ENCODE data around the gene JAKMIP2. TPM values are rescaled to one million over a fixed set of nuclear protein-coding genes. Genes with fewer than 3 reads are reported as not detected.

JAKMIP2 gene
- total RNA-seq, 1 experiment from 2014 or later, result not detected

DNA sequence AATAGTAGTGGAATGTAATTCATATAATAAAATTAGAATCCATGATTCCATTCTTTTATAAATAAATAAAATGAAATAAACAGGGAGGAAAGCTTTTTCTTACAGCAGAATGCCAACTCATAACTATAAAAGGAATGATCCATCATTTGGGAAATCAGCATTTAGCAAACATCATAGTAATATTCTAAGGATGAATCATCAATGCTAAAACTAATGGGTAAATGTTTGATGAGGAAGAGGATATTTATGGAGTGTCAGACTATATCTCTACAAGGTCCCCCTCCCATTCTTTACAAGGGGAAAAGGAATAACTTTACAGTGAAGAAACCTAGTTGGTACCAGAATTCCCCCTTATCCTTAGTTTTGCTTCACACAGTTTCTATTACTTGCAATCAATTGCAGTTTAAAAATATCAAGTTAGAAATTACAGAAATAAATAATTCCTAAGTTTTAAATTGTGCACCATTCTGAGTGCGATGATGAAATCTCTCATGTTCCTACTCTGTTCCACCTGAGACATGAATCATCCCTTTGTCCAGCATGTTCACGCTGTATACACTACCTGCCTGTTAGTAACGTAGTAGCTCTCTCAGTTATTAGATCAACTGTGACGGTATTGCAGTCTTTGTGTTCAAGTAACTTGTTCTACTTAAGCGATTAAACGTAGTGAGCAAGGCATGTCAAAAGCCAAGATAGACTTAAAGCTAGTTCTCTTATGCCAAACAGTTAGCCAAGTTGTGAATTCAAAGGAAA lies 14.2 kb upstream of the JAKMIP2 start:
- in situ Hi-C loops (cut with HindIII; ENCODE audit: low sequenced_read_pairs), result no loop called here
- no peak for DNase-seq (ENCODE audit: low spot score)

DNA sequence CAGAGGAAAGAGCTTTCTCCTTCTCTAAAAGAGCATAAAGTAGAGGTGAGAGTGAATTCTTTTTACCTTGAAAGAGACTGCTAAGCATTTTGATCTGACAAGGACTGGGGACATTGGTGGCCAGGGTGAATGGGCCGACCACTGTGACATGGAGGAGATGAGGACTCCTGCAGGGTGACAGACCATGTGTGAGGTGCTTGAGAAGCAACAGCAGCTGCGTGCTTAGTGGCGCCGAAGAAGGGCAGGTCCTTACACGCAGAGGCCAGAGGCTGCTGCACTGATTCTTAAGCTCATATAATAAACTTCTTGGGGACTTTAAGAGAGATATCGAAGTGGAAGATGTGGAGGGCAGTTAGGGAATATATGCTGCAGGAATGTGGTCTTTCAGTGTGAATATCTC lies 8.7 kb upstream of the JAKMIP2 start:
- in situ Hi-C loops (cut with HindIII; ENCODE audit: low sequenced_read_pairs), result no loop called here
- DNase-seq (ENCODE audit: low spot score), result no peak

DNA sequence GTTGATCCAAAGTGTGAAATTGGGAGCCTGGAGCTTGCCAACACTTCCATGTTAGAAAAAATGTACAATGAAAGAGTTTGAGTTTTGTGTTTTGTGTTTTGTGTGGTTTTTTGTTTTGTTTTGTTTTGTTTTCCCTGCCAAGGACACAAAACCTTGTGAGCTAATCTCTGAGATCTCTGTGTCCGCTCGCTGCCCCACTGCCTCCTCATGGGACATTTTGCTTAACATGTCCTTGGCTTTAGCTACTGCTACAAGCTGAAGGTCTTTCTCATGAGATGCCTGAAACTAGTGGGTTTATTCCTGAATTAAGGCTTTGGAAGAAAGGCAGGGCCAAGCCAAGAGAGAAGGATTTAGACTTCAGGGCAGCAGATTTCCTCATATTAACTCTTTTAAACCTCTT lies 7.3 kb upstream of the JAKMIP2 start:
- DNase-seq (ENCODE audit: low spot score), result no peak
- in situ Hi-C loops (cut with HindIII; ENCODE audit: low sequenced_read_pairs), result no loop called here

DNA sequence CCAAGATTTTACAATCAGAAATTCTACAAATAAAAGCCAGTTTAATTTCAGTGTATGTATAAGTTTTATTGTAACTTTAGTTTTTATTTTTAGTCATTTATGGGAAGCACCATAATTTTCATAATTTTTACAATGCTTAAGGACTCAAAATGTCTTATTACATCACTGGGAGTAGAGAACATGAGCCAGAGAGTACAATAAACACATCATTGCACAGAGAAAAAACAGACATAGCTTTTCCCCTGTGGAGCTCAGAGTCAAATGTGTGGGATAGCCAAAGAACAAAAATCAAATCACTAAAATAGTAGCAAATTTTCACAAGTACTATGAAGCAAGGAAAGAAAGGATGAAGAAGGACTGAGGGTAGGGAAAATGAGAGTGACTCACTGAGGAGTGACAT lies 5.5 kb upstream of the JAKMIP2 start:
- no peak for DNase-seq (ENCODE audit: low spot score)
- in situ Hi-C loops (cut with HindIII; ENCODE audit: low sequenced_read_pairs), result no loop called here

DNA sequence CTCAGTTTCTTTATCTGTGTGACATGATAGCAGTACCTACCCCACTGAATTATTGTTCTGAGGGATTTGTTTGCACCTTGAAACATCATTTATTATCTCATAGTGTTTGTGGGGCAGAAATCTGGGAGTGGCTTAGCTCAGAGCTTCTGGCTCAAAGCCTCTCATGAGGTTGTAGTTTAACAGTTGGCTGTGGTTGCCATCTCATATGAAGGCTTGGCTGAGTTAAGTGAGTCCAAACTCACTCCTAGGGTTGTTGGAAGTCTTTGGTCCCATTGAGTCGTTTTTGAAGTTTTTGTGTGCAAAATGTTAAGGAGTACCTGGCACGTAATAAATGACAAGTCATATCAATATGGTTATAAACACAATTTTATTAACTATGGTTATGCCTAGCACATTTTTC lies 3.6 kb upstream of the JAKMIP2 start:
- in situ Hi-C loops (cut with HindIII; ENCODE audit: low sequenced_read_pairs), result no loop called here
- DNase-seq (ENCODE audit: low spot score), result no peak

DNA sequence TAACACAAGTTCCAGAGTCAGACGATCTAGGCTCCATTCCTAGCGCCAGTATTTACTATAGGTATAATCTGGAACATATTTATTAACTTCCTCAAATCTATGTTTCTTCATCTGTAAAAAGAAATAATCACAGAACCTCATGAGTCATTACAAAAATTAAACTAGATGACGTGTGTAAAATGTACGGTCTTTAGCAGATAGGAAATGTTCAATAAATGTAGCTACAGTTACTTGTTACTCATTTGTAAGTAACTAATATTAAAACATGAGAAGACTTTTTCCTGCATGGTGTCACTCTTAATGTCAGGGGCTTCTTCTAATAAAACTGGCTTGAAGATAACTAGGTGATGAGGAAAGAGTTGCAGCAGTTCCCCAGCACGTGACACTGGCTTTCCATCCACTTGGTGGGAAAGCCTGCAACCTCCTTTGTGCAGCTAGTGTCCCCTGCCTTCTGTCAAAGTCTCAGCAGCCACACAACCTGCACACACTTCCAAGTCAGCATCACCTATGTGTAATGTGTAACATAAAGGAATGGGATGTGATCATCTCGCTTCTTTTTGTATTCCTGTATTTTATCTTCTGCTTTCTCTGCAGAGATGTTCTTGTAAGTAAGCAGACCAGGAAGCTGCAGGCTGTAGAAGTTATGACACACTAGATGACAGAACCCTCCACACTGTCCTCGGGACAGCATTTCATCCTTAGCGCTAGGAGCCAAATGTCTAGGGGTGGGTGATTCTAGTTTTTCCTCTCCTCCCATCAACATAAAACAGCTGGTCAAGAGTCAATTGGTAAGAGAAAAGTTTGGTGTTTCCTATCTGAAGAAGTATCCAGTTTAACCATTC lies 1.8 kb upstream of the JAKMIP2 start:
- in situ Hi-C loops (cut with HindIII; ENCODE audit: low sequenced_read_pairs), result no loop called here

DNA sequence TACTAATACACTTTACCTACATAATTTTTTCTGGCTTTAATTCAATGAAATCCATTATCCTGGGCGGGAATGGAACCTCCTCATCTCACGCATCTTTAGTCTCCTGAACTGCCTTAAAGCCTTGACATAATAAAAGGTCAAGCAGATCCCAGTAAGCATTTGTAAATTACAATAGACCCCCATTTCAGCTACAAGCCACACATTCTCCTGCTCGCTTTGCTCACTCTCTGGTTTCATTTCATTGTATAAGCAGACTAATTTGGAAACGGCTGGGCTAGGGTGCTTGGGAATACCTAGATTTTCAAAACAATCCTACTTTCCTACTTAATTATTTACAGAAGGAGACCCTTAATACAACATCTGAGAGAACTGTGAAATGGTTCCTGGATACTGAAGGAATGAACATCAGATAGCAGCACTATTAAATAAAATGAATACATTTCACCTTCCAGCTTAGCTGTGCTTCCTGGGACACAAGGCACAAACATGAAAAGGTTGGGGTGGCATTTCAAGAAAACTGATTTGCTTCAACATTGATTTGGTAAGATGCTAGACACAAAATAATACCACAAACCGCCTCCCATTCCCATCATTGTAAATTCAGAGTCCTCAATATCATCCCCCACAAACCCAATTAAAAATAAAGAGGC lies 1.5 kb downstream of the JAKMIP2 start:
- in situ Hi-C loops (cut with HindIII; ENCODE audit: low sequenced_read_pairs), result no loop called here

More for the DNA sequence above, 1.8 kb upstream of the JAKMIP2 start:
- DNase-seq (ENCODE audit: low spot score), result no peak

DNA sequence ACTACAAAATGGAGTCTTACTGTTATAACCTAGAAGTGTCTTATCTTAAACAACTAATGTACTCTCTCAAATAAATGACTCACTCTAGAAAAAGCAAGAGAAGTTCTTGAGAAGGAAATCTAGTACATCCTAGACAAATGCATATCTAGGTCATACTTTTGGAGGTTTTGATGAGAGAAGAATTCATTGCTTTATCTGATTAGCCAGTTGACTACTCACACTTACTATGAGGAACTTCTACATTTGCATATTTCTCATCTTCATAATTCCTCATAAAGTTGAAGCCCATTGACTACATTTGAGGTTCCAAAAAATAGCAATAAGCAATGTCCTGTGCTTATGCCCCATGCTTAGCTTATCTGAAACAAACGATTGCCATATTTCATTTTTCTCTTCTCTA lies 2.8 kb downstream of the JAKMIP2 start:
- DNase-seq (ENCODE audit: low spot score), result peak; percentile 47
- in situ Hi-C loops (cut with HindIII; ENCODE audit: low sequenced_read_pairs), result no loop called here

More for the DNA sequence above, 1.5 kb downstream of the JAKMIP2 start:
- DNase-seq (ENCODE audit: low spot score), result peak; percentile 64

DNA sequence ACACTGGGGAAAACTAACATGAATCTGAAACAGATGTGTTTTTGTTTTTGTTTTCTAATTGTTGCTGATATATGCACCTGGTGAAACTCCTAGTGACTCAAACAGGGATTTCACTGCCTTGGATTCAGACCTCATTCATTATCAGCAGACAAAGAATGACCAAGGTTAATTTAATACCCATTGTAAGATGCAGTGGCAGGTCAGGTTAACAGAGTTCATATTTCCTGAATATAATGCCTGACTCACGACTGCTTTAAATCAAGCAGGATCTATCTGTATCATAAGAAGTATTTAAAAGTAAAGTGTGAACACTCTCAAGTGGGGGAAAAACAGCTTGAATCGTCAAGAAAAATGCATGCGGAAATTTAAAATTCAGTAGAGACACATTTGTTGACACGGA lies 5.5 kb downstream of the JAKMIP2 start:
- DNase-seq (ENCODE audit: low spot score), result no peak
- in situ Hi-C loops (cut with HindIII; ENCODE audit: low sequenced_read_pairs), result no loop called here

DNA sequence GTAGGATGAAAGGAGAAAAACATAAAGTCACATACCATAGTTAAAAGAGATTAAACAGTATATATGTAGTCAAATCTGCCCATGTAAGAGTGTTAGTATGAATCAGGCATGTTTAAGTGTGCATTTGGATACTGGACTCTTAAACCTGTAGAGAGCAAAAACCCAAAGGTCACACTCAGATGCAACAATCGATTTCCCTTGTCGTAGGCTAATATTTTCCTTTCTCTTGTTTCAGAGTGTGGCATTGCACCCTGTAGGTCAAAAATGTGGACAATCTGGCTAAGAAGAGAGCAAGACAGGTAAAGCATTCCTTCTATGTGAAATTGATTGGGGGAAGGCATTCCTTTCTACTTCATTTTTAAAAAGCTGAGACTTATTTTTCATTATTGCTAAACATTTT lies 8.9 kb downstream of the JAKMIP2 start:
- in situ Hi-C loops (cut with HindIII; ENCODE audit: low sequenced_read_pairs), result no loop called here

DNA sequence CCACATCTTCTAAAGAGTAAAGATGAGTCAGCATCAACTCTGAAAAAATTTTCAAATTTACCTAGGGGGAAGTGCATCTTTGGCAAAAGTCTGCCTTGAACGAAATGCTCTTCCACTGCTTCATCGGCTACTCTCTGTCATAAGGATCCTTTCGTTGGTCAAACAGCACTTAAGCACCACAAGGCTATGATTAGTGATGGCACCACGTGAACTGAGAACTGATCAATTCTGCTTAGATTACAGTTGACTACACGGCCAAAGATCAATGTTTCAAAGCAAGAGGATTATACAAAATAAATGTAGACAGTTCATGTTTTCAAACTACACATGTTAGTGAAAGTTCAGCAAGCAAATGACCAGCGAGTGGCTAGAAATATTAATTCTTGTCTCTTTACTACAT lies 9.4 kb downstream of the JAKMIP2 start:
- in situ Hi-C loops (cut with HindIII; ENCODE audit: low sequenced_read_pairs), result no loop called here
- DNase-seq (ENCODE audit: low spot score), result no peak

More for the DNA sequence above, 8.9 kb downstream of the JAKMIP2 start:
- no peak for DNase-seq (ENCODE audit: low spot score)

DNA sequence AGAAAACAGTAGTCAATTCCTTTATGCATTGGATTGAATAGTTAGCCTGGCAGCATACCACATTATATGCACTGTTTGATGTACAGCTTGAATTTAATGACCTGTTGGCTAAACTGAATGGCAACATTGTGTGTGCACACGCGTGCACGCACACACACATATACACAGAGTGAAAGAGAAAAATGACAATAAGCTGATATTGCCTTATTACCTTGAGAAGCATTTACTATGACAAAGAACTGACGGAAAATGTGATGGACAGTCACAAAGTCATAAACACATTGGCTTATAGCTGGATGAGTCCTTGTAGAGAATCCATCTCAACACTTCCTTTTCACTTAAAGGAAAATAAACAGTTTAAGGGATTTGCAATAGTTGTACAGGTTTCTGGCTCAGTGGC lies 15.5 kb downstream of the JAKMIP2 start:
- in situ Hi-C loops (cut with HindIII; ENCODE audit: low sequenced_read_pairs), result no loop called here

DNA sequence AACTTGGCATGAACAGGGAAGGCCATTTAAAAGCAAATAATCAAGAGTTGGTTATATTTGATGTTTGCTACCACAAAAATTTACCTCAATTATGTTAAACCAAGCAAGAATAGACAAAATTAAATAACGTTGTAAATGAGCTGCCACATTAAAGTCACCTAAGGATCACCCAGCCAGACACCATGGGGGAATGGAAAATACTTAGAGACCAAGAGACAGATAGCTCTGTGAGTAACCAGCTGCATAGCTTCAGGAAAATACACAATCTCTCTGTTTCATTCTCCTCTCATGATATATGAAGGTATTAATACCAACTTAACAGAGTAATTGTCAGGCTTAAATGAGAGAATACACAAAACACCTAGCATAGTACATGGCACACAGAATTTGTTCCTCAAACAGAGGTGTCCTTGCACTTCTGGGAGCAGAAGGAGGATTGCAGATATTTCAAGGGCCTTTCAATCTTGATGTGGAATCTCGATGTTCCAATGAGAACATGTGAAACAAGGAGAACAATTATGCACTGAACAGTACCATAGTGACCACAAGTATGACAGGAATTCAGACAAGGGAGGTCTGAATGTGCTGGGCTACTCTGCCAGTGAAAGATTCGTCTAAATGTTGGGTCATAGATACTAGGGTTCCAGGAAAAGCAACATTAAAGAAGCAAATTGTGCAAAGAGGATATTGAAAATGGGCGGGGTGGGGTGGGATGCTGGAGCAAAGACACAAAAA lies 18.6 kb downstream of the JAKMIP2 start:
- no peak for DNase-seq (ENCODE audit: low spot score)
- in situ Hi-C loops (cut with HindIII; ENCODE audit: low sequenced_read_pairs), result no loop called here

More for the DNA sequence above, 15.5 kb downstream of the JAKMIP2 start:
- no peak for DNase-seq (ENCODE audit: low spot score)

DNA sequence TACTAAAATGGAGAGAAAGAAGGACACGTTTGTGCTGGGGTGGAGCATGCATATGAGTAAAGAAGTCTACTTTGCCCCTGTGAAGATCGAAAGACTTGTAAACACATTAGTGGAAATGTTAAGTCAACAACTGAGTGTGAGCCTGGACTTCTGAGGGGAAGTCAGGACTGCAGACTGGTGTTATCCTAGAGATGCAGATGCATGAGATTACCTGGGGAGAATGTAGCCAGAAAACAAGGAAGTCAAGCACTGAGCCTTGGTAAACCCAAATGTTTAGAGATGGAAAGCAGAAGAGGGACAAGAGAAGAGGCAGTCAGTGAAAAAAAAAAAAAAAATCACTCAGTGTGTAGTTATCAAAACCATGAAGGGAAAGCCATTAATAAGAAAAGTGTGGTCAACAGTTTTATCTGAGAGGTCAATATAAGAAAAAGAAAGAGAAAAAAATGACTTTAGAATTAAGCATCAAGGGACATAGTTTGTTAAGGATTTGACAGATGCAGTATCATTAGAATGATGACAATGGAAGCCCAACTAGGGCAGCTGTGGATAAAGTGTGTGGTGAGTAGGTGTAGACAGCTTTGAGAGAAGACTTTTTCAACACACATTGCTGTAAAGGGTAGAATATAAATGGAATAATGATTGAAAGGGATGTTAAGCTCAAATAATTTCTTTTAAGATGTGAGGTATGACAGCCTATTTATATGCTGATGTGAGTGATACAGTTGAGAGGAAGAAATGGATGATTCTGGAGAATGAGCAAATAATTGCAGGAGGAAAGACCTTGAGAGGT lies 22.2 kb downstream of the JAKMIP2 start:
- in situ Hi-C loops (cut with HindIII; ENCODE audit: low sequenced_read_pairs), result no loop called here
- DNase-seq (ENCODE audit: low spot score), result no peak

DNA sequence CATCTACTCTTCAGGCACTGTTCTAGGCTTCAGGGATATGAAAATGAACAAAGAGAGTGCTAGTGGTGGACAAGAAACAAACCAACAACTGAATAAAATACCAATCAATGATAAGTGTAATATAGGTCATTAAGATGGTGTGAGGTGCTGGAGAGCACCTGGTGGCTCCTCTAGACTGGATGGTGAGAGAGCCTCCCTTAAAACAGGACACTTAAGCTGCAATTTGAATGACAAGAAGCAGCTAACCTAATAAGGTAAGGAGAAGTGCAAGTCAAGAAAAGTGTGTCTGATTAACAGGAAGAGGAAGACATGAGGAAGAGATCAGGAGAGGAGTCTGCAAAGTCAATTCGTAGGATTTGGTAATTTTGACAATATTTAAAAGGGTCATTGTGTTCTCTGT lies 23.1 kb downstream of the JAKMIP2 start:
- in situ Hi-C loops (cut with HindIII; ENCODE audit: low sequenced_read_pairs), result no loop called here
- DNase-seq (ENCODE audit: low spot score), result no peak

DNA sequence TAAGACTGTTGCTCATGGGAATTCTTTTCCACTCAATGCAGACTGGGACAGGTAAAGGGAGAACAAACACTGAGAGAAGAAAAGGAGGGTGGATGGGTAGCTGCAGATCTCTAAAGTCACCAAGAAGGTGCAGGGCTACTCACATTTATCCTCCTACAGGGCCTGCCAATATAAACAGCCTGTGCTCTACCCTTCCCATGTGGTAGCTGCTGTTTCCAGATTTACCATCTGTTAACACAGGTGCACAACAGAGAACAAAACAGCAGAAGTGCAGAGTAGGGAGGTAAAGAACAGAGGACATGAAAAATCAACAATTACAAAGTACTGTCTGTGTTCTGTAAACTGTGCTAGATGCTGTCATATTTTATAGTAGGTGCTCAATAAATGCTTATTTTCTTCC lies 26.0 kb downstream of the JAKMIP2 start:
- peak; percentile 96 for DNase-seq (ENCODE audit: low spot score)
- in situ Hi-C loops (cut with HindIII; ENCODE audit: low sequenced_read_pairs), result no loop called here

DNA sequence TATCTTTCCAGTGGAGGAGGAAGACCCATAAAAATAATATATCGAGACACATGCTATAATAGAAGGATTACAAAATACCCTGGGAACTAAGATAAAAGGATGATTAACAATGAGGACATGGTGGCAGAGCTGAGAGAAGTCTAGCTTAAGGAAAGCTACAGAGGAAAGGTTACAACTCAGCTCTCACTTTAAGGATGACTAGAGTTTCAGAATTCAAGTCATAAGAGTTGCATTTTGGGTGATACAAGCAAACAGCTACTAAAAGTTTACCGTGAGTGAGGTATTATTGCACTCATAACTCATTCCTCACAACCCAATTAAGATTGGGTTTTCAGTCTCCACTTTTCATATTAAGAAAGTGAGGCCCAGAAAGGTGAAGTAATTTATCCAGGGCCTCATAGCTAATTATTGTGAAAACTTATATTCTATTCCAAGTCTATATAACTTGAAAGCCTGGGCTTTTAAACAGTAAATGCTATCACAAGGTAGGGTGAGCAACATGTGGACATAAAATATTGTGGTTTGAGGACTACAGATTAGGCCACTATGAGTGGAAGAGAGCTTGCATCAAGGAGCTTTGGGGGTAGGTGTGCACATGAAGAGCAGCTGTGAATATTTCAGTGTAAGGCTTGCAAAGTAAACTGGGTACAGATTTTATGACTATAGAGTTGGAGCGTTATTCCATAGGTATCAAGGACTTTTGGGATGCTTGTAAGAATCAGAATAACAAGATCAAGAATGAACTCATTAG lies 28.0 kb downstream of the JAKMIP2 start:
- DNase-seq (ENCODE audit: low spot score), result no peak
- in situ Hi-C loops (cut with HindIII; ENCODE audit: low sequenced_read_pairs), result no loop called here

DNA sequence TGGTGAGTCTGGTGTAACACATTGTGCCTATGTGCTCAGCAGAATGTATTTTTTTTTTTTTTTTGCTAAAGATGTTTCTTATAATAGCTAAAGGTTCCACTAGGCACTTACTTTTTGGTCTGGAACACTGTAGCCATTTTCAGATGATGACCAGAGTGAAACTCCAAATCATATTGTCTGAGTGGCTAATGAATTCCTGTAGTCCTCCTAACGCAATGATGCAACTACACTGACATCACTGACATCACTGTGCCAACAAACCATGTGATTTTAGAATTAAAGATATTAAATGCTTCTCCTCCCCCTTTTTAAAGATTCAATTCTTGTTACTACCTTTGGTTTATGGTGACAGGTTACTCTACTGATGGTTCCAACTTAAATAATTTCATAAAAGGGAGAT lies 28.8 kb downstream of the JAKMIP2 start:
- in situ Hi-C loops (cut with HindIII; ENCODE audit: low sequenced_read_pairs), result no loop called here
- no peak for DNase-seq (ENCODE audit: low spot score)
